B cell (primary cell): Measurements from ENCODE around the gene MYCBPAP. TPM values are rescaled to one million over a fixed set of nuclear protein-coding genes. Genes with fewer than 3 reads are reported as not detected.

Source experiments
- ATAC-seq: fragments of 200-7000 bp; cut with Tn5 transposase; one replicate; pipeline ENCODE4 v1.10.0; 2021; ENCODE audit warnings: low read depth, mild to moderate bottlenecking, moderate number of reproducible peaks, moderate library complexity
- CTCF ChIA-PET: fragments of 350-600 bp; sonication (Branson Sonifier 250); formaldehyde crosslinking; loops from one replicate; lab custom pipeline; 2021; ENCODE audit warnings: antibody characterized with exemption, inconsistent platforms; lab: Charles Lee
- POLR2A ChIA-PET: fragments of 350-600 bp; sonication (Branson Sonifier 250); formaldehyde crosslinking; loops from one replicate; lab custom pipeline; 2021; ENCODE audit warnings: antibody characterized with exemption; lab: Charles Lee
- DNase-seq: peaks from one replicate; pipeline ENCODE4 v3.0.0; 2013
- H2AFZ ChIP-seq: 2 replicates; pipeline ENCODE4 v1.6.1; 2012; ENCODE audit warnings: mild to moderate bottlenecking, low read depth, low read length; ENCODE audit not compliant: insufficient read depth, poor library complexity, severe bottlenecking
- H3K27ac ChIP-seq, 2 donors: 1 replicate in 1 of 2; 2 replicates in 1 of 2; pipeline ENCODE4 v1.5.1; 2012 to 2013; ENCODE audit warnings: low read length in 2 of 2, mild to moderate bottlenecking in 2 of 2, moderate library complexity in 1 of 2
- H3K27me3 ChIP-seq, 4 experiments: fragments of 200-600 bp in 1 of 4; sonication (generic) in 1 of 4; replicated peaks in 1 of 4; 1 replicate in 2 of 4; 2 replicates in 2 of 4; pipeline versions ENCODE4 v1.6.1 to v1.7.0; 2013 to 2016; ENCODE audit warnings: low read length in 3 of 4, mild to moderate bottlenecking in 2 of 4, mixed read lengths in 1 of 4, moderate library complexity in 1 of 4; ENCODE audit not compliant: insufficient read depth in 4 of 4, control insufficient read depth in 3 of 4; ENCODE audit errors: control extremely low read depth in 1 of 4
- H3K36me3 ChIP-seq, 2 experiments: replicated peaks in 1 of 2; 1 replicate in 1 of 2; 2 replicates in 1 of 2; pipeline versions ENCODE4 v1.6.1 to v1.7.1; 2013; ENCODE audit warnings: low read length in 1 of 2; ENCODE audit not compliant: insufficient read depth in 2 of 2, control insufficient read depth in 1 of 2; ENCODE audit errors: control extremely low read depth in 1 of 2, extremely low read depth in 1 of 2
- H3K4me1 ChIP-seq, 2 donors: fragments of 200-600 bp in 1 of 2; sonication (generic) in 1 of 2; 1 replicate in 1 of 2; 2 replicates in 1 of 2; pipeline versions ENCODE4 v1.5.1 to v1.6.1; 2013 to 2017; ENCODE audit warnings: low read length in 2 of 2; ENCODE audit not compliant: control insufficient read depth in 2 of 2, insufficient read depth in 2 of 2
- H3K4me2 ChIP-seq: replicated peaks from 2 replicates; pipeline ENCODE3; 2012; ENCODE audit warnings: mild to moderate bottlenecking, low read depth, low read length; ENCODE audit not compliant: poor library complexity, severe bottlenecking
- H3K4me3 ChIP-seq, 5 experiments: fragments of 200-600 bp in 1 of 5; sonication (generic) in 1 of 5; 1 replicate in 3 of 5; 2 replicates in 2 of 5; pipeline versions ENCODE4 v1.5.1 to v1.7.0; 2011 to 2016; ENCODE audit warnings: low read length in 4 of 5, mild to moderate bottlenecking in 4 of 5, low read depth in 2 of 5, control low read depth in 1 of 5, moderate library complexity in 1 of 5; ENCODE audit not compliant: insufficient read depth in 1 of 5; ENCODE audit errors: control extremely low read depth in 1 of 5, extremely low read depth in 1 of 5
- H3K79me2 ChIP-seq: fragments of 200-600 bp; sonication (generic); one replicate; pipeline ENCODE4 v1.6.0; 2016; ENCODE audit warnings: low read length; ENCODE audit not compliant: control insufficient read depth, insufficient read depth
- H3K9ac ChIP-seq: fragments of 200-600 bp; sonication (generic); 2 replicates; pipeline ENCODE4 v1.6.1; 2017; ENCODE audit warnings: mild to moderate bottlenecking, low read length, moderate library complexity
- H3K9me3 ChIP-seq, 3 donors: one replicate each; pipeline versions ENCODE4 v1.6.1 to v1.7.1; 2013; ENCODE audit warnings: low read length in 2 of 3; ENCODE audit not compliant: control insufficient read depth in 2 of 3, insufficient read depth in 1 of 3; ENCODE audit errors: control extremely low read depth in 1 of 3
- H4K20me1 ChIP-seq: 2 replicates; pipeline ENCODE4 v1.6.0; 2012; ENCODE audit warnings: mild to moderate bottlenecking, low read length; ENCODE audit not compliant: insufficient read depth, control insufficient read depth, poor library complexity, severe bottlenecking
- H3K27ac Mint-ChIP-seq: one replicate; pipeline ENCODE4 v1.8.0; 2021; ENCODE audit warnings: mixed read lengths
- H3K27me3 Mint-ChIP-seq: one replicate; pipeline ENCODE4 v1.8.0; 2021; ENCODE audit warnings: mixed read lengths
- H3K4me1 Mint-ChIP-seq: one replicate; pipeline ENCODE4 v1.8.0; 2021; ENCODE audit warnings: mixed read lengths
- H3K4me3 Mint-ChIP-seq: one replicate; pipeline ENCODE4 v1.8.0; 2021; ENCODE audit warnings: mixed read lengths
- H3K9me3 Mint-ChIP-seq: one replicate; pipeline ENCODE4 v1.8.0; 2022; ENCODE audit warnings: mixed read lengths; ENCODE audit not compliant: insufficient read depth
- EZH2 ChIP-seq: IDR thresholded peaks from 2 replicates; pipeline ENCODE4 v1.6.1; 2012; ENCODE audit warnings: borderline replicate concordance, low read depth, mild to moderate bottlenecking, moderate library complexity, low read length; ENCODE audit not compliant: insufficient read depth, poor library complexity, severe bottlenecking
- WGBS: methylation state at CpG from one replicate; pipeline ENCODE4 v1.1.5; 2013; ENCODE audit warnings: missing lambda C conversion rate; ENCODE audit not compliant: insufficient coverage; 5-methylcytosine and 5-hydroxymethylcytosine counted together
- intact Hi-C: fragments of 100-400 bp; cut with micrococcal nuclease; formaldehyde crosslinking; loops from one replicate; pipeline ENCODE4 v1.10.0; 2022
- polyA plus RNA-seq: library from polyadenylated mRNA; depleted of rRNA; stranded (reverse); fragments of >200 nt; gene quantifications from 2 replicates; pipeline ENCODE4 v1.2.3, GENCODE V29; 2012
- total RNA-seq, 2 donors: library from RNA; stranded (reverse); fragments of 120-200 nt in 1 of 2; gene quantifications; 1 replicate in 1 of 2; 2 replicates in 1 of 2; pipeline versions ENCODE4 v1.2.3 to v1.2.4, GENCODE V29; 2013 to 2022
- TF ChIP-seq, protein P1 (sequence below): fragments of 200-600 bp; IDR thresholded peaks from one replicate; pipeline ENCODE4 v1.8.0; 2022; ENCODE audit warnings: antibody characterized with exemption, mild to moderate bottlenecking

Gene MYCBPAP
- total and polyA plus RNA-seq, 2 donors (not counting 1 experiment from before 2014, with no cell fraction given): 1.9 to 5.1 TPM

DNA sequence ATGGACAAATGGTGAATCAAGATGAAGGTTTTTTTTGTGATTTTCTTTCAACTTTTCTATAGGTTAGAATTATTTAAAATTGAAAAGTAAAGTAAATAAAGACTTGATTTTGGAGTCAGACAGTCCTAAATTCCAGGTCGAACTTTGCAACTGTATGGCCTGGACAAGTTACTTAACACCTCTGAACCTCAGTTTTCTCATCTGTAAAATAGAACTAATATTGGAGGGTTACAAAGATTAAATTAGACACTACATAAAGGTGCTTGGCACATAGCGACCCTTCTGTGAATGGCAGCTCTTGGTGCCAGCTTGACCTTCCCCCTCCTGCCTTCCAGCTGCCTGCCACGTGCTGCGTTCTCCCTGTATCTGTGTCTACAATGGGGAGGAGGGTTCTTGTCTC, 26.6 kb upstream of the MYCBPAP start:
- H3K4me3 Mint-ChIP-seq: no peak overlapping the region
- peaks cover 8% of the 10 kb centered on the region for H4K20me1 ChIP-seq
- intact Hi-C loops: loop anchor here (5.0 kb wide), 1 partner anchor 216 kb away; no protein-coding TSS in a partner anchor
- H3K27me3 Mint-ChIP-seq: no peaks in the 10 kb centered on the region
- WGBS: no CpG with 5 or more reads among the region's 4 CpGs
- DNase-seq (no peak), ATAC-seq (no peak)
- no peak for TF ChIP-seq EZH2
- TF ChIP-seq, protein P1, sequence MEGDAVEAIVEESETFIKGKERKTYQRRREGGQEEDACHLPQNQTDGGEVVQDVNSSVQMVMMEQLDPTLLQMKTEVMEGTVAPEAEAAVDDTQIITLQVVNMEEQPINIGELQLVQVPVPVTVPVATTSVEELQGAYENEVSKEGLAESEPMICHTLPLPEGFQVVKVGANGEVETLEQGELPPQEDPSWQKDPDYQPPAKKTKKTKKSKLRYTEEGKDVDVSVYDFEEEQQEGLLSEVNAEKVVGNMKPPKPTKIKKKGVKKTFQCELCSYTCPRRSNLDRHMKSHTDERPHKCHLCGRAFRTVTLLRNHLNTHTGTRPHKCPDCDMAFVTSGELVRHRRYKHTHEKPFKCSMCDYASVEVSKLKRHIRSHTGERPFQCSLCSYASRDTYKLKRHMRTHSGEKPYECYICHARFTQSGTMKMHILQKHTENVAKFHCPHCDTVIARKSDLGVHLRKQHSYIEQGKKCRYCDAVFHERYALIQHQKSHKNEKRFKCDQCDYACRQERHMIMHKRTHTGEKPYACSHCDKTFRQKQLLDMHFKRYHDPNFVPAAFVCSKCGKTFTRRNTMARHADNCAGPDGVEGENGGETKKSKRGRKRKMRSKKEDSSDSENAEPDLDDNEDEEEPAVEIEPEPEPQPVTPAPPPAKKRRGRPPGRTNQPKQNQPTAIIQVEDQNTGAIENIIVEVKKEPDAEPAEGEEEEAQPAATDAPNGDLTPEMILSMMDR: no peak
- peaks cover 13 to 22% of the 10 kb centered on the region in 2 donors for H3K4me1 ChIP-seq
- H3K9me3 ChIP-seq: no peaks in the 10 kb centered on the region
- peaks cover 6 to 43% of the 10 kb centered on the region in 2 experiments for H3K36me3 ChIP-seq
- no peak overlapping the region for H3K4me3 ChIP-seq
- no peak overlapping the region for H2AFZ ChIP-seq
- CTCF ChIA-PET: interaction anchor here (0.6 to 4.1 kb wide), 8 partner anchors 8 to 213 kb away, joined by 3 to 19 read pairs (median 5); partner anchors contain the start of gene LRRC59
- H3K79me2 ChIP-seq: no peaks in the 10 kb centered on the region
- no peak overlapping the region for H3K27ac Mint-ChIP-seq
- no peak overlapping the region for H3K9ac ChIP-seq
- POLR2A ChIA-PET: no interaction called here
- no peaks in the 10 kb centered on the region for H3K9me3 Mint-ChIP-seq
- no peak overlapping the region for H3K4me2 ChIP-seq
- peaks cover 0 to 4% (median 0%) of the 10 kb centered on the region in 4 experiments for H3K27me3 ChIP-seq
- H3K27ac ChIP-seq: no peak overlapping the region
- peaks cover 24% of the 10 kb centered on the region for H3K4me1 Mint-ChIP-seq

DNA sequence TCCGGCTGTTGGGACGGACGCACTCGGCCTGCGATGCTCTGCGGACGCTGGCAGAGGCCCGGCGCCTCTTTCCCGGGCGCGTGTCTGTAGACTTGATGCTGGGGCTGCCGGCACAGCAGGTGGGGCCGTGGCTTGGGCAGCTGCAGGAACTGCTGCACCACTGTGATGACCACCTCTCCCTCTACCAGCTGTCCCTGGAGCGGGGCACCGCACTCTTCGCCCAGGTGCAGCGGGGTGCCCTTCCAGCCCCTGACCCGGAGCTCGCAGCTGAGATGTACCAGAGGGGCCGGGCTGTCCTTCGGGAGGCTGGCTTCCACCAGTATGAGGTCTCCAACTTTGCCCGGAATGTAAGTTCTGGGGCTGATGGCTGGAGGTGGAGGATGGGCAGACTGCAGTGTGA, 26.1 kb upstream of the MYCBPAP start:
- Histone ChIP-seq H3K4me2 (no peak overlapping the region), H3K36me3 (peaks cover 6 to 43% of the 10 kb centered on the region in 2 experiments), H3K79me2 (no peaks in the 10 kb centered on the region), H2AFZ (no peak overlapping the region), H4K20me1 (peaks cover 8% of the 10 kb centered on the region), H3K4me3 (no peak overlapping the region), H3K9ac (no peak overlapping the region), H3K27me3 (peaks cover 0 to 4% (median 0%) of the 10 kb centered on the region in 4 experiments), H3K4me1 (peaks cover 13 to 22% of the 10 kb centered on the region in 2 donors), H3K9me3 (no peaks in the 10 kb centered on the region), H3K27ac (no peak overlapping the region)
- no peak overlapping the region for H3K4me3 Mint-ChIP-seq
- no peaks in the 10 kb centered on the region for H3K9me3 Mint-ChIP-seq
- H3K27ac Mint-ChIP-seq: no peak overlapping the region
- CTCF ChIA-PET: interaction anchor here (0.8 to 4.1 kb wide), 6 partner anchors 10 to 213 kb away, joined by 3 to 19 read pairs (median 6); partner anchors contain the start of gene LRRC59
- 96% methylated on average over 20 of the region's 23 CpGs for WGBS
- intact Hi-C loops: loop anchor here (5.0 kb wide), 1 partner anchor 215 kb away; no protein-coding TSS in a partner anchor
- POLR2A ChIA-PET: no interaction called here
- ATAC-seq (no peak), DNase-seq (no peak)
- no peaks in the 10 kb centered on the region for H3K27me3 Mint-ChIP-seq
- peaks cover 24% of the 10 kb centered on the region for H3K4me1 Mint-ChIP-seq
- TF ChIP-seq EZH2: no peak
- TF ChIP-seq, protein P1: no peak
